Activated naive CD8-positive, alpha-beta T cell (primary cell): Measurements from ENCODE around the gene NBAS.
A peak's percentile ranks its signal among the peaks of the same experiment; 100 is the strongest.

Experiments
- H3K27ac Mint-ChIP-seq: one replicate; pipeline ENCODE4 v1.8.0; 2021; ENCODE audit warnings: mixed read lengths
- H3K27me3 Mint-ChIP-seq: one replicate; pipeline ENCODE4 v1.8.0; 2021; ENCODE audit warnings: mixed read lengths
- H3K36me3 Mint-ChIP-seq: one replicate; pipeline ENCODE4 v1.8.0; 2021; ENCODE audit warnings: mixed read lengths
- H3K4me1 Mint-ChIP-seq: one replicate; pipeline ENCODE4 v1.8.0; 2021; ENCODE audit warnings: low read depth, mixed read lengths
- H3K4me3 Mint-ChIP-seq: one replicate; pipeline ENCODE4 v1.8.0; 2021; ENCODE audit warnings: mild to moderate bottlenecking, mixed read lengths
- H3K9me3 Mint-ChIP-seq: one replicate; pipeline ENCODE4 v1.8.0; 2021; ENCODE audit warnings: low read depth, mixed read lengths

The NBAS gene

DNA sequence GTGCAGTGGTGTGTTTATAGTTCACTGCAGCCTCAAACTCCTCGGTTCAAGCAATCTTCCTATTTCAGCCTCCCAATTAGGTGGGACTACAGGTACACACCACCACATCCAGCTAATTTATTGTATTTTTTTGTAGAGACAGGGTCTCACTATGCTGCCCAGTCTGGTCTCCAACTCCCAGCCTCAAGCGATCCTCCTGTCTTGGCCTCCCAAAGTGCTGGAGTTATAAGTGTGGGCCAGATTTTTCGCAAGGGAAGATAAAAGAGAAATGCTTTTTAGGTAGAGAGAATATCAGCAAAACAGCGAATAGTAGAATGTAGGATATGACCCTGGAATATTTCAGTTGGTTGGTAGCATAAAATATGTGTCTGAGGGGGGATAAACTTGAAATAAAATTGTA is 34.8 kb upstream of the NBAS start:
- Mint-ChIP-seq H3K27ac (no peak overlapping the region), H3K4me3 (no peak overlapping the region), H3K27me3 (no peaks in the 10 kb centered on the region), H3K9me3 (no peaks in the 10 kb centered on the region), H3K4me1 (peaks cover 30% of the 10 kb centered on the region), H3K36me3 (peaks cover 9% of the 10 kb centered on the region)

DNA sequence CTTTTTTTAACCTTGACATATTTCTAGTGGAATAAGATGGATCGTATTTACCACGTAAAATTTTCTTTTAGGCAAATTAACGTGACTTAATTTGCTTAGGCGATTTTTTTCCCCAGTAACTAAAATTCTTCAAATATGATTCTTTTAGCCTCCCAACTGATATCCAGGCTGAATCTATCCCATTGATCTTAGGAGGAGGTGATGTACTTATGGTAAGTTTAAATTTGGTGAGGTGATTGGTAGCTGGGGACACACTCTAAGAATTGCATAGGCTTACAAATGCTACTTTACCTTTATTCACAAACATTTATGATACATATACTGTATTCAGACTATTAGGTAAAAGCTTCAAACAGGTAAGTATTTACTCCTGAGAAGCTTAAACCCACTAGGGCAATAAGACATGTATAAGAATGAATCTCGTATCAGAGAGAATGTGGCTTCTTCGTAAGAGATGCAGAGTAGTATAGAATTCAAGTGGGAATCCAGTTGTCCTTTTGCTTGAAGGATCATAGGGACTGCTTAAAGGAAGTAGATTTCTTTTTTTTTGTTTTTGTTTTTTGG is 34.3 kb upstream of the NBAS start:
- Mint-ChIP-seq H3K27me3 (no peaks in the 10 kb centered on the region), H3K27ac (peak overlapping the region; percentile 28), H3K4me1 (peaks cover 30% of the 10 kb centered on the region), H3K36me3 (peaks cover 7% of the 10 kb centered on the region), H3K9me3 (no peaks in the 10 kb centered on the region), H3K4me3 (no peak overlapping the region)

DNA sequence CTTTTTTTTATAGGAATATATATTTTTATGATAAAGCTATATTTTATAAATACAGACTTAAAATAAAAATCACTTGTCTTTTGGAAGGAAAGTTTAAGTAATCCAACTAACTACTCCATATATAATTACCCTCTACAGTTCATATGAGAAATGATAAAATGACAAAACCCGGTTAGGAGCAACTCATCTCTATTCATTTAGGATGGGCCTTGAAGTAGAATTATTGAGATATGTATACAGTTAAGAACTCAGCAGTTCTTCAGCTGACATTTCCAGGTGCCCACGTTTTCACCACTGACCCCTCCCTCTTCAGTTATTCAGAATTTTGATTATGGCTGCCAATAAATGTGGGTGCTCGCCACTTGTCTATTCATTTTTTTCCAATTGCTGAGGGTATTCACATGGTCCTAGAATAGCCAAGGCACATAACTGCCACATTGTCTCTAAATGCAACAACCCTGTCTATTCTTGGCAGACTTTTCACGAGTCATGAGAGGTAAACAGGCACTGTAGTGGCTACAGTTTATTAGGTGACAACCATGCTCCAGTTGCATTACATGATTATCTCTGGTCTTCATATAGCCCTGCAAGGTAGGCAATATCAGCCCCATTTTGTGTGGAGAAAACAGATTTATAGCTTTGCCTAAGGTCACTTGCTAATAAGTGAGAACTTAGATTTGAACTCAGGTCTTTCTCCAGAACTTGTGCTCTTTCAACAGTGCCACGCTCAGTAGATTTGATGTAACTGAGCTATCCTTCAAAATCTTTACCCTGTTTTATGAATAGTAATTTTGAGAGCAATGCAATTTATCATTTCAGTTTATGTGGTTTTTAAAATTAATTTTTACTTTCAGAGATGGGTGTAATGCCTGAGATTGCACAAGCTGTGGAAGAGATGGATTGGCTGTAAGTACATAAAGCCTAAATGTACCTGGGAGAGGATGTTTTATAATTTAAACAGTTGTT is 33.4 kb upstream of the NBAS start:
- Mint-ChIP-seq H3K36me3 (peaks cover 7% of the 10 kb centered on the region), H3K4me1 (peaks cover 30% of the 10 kb centered on the region), H3K4me3 (peak overlapping the region; percentile 39), H3K27ac (no peak overlapping the region), H3K27me3 (no peaks in the 10 kb centered on the region), H3K9me3 (no peaks in the 10 kb centered on the region)

DNA sequence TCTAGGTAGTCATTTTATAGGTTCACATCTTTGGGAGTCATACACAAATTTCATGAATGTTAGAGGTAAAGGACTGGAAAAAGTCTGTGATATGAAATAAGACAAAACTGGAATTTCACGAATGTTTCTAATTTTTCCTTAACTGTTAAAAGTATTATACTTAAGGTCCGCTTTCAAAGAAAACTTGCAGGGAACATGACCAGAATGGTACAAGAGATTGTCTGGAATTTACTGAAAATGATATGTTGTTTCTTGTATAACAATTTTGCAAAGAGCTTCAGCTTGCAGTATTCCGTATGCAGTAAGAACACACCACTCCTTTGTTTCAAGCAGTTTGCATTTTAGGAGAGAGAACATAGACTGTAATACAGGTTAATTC is 32.2 kb upstream of the NBAS start:
- H3K27ac Mint-ChIP-seq = peak overlapping the region; percentile 97
- peaks cover 30% of the 10 kb centered on the region for H3K4me1 Mint-ChIP-seq
- H3K36me3 Mint-ChIP-seq = peaks cover 4% of the 10 kb centered on the region
- H3K9me3 Mint-ChIP-seq = no peaks in the 10 kb centered on the region
- H3K27me3 Mint-ChIP-seq = no peaks in the 10 kb centered on the region
- H3K4me3 Mint-ChIP-seq = peak overlapping the region; percentile 97

DNA sequence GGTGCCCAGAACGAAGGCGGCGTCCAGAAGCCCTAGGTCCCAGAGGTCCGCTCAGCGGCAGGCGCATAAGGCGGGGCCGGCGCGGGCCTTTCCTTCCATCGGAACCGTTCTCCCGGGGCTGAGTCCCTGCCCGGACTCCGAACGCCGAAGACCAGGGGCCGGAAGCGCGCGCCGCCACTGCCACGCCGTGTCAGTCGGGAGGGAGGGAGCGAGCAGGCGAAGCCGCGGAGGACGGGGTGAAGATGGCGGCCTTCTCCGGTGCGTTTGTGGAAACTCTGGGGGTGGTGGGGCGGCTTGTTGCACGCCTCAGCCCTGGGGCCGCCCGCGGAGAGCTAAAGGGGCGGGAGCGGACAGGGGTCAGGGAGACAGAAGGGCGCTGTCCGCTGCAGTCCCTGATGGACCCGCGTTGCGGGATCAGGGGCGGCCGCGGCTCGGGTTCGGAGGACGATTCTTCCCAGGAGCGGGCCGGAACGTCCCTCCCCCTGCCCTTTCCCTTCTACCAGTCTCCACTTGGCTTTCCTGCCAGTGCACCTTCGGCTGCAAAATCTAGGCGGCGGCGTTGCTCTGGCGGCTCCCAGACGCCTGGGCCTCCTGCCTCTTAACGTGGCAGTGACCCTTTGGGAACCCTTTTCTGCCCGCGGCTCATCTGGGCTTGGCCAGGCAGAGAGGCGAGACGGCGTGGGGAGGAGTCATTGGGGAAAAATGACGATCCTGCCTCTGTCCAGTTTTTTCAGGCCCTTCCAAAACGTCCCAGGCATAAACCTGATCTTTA is 30.7 kb upstream of the NBAS start, which contains the start of gene DDX1:
TSS of gene DDX1 (plus strand) at position 177 of the 772 bp plus-strand sequence. CDS start at position 243, 66 bp downstream.
- no peaks in the 10 kb centered on the region for H3K9me3 Mint-ChIP-seq
- H3K27ac Mint-ChIP-seq = peak within 1 kb of the TSS; percentile 97
- no peaks in the 10 kb centered on the region for H3K27me3 Mint-ChIP-seq
- peaks cover 30% of the 10 kb centered on the region for H3K4me1 Mint-ChIP-seq
- peak within 1 kb of the TSS; percentile 97 for H3K4me3 Mint-ChIP-seq
- peaks cover 2% of the 10 kb centered on the region for H3K36me3 Mint-ChIP-seq

DNA sequence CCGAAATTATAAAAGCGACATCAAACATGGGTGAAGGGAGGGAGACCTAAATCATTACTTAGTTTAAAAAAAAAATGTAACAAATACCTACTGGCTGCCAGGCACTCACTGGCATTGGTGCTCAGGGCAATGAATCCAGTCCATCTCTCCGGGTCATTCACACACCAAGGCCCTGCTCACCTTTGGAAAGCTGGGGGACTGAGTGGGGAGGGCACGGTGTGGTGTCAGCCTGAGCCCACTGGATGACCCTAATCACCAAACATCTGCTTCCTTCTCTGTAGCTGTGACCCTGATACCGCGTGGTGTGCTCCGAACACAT is 30.2 kb upstream of the NBAS start:
- Mint-ChIP-seq H3K27me3 (no peaks in the 10 kb centered on the region), H3K4me1 (peaks cover 30% of the 10 kb centered on the region), H3K9me3 (no peaks in the 10 kb centered on the region), H3K27ac (peak overlapping the region; percentile 97), H3K4me3 (peak overlapping the region; percentile 97), H3K36me3 (peaks cover 2% of the 10 kb centered on the region)

DNA sequence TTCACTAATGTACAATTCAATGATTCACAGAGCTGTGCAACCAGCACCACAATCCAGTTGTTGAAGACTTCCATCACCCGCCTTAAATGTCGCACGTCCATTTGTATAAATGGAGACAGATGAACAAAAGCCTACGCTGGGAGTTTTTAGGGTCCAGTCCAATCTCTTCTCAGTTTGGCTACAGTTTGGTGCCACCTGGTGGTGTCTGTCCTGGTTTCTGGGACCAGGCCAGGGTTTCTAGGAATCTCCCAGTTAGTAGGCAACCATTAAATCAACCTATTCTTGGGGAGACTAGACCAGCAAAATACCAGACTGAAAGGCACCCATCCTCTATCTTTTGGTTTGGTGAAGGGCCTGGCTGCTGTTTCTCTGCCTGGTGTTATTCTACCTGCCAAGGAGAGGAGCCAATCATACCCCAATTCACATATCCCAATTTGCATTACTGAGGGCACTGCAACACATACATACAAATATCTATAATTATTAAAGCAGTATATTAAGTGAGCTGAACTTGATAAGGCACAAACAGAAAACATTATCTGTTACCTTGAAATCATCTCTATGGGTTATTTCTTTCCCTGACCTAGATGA is 27.3 kb upstream of the NBAS start:
- no peaks in the 10 kb centered on the region for H3K36me3 Mint-ChIP-seq
- H3K9me3 Mint-ChIP-seq = no peaks in the 10 kb centered on the region
- peaks cover 12% of the 10 kb centered on the region for H3K4me1 Mint-ChIP-seq
- no peak overlapping the region for H3K27ac Mint-ChIP-seq
- H3K4me3 Mint-ChIP-seq = no peak overlapping the region
- no peaks in the 10 kb centered on the region for H3K27me3 Mint-ChIP-seq

DNA sequence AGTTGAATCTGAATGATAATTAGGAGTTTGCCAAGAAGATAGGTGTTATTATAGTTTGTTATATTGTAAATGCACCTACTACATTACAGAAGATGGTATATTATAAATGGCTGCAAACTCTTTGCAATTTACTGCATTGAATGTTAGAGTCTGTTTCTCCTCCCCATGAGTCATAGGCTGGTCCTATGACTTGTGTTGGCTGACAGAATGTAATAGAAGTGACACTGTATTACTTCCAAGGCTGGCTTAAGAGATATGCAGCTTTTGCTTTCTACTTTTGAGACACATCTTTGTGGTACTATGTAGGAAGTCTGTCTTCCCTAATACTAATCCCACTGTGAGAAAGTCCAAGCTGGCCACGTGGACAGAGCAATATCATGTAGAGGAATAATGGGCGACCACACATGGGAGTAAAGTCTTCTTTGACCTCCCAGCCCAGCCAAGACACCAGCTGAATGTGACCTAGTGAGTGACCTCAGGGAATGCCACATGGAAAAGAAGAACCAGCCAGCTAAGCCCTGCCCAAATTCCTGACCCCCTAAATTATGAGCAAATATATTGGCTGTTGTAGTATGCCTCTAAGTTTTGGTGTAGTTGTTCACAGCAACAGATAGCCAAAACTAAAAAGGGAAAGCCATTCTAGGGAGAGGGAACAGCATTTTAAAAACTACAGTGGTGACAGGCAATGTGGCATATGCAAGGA is 23.8 kb upstream of the NBAS start:
- Mint-ChIP-seq H3K36me3 (no peaks in the 10 kb centered on the region), H3K4me3 (no peak overlapping the region), H3K4me1 (no peaks in the 10 kb centered on the region), H3K27ac (no peak overlapping the region), H3K9me3 (no peaks in the 10 kb centered on the region), H3K27me3 (no peaks in the 10 kb centered on the region)

DNA sequence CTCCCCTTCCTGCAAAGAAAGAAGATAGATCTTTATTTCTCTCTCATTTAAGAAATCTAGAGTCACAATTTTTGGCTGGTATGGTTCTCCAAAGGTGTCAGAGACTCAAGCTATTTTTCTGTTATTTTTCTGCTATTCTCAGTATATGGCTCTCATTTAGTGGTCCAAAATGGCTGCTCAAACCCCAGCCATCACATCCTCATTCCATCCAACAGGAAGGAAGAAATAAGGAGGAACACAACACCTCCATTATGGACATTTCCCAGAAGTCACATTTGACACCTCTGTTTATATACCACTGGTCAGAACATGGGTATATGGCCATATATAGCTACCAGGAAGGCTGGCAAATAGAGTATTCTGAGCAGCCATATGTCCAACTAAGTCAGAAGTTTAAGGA is 23.2 kb upstream of the NBAS start:
- H3K27me3 Mint-ChIP-seq = no peaks in the 10 kb centered on the region
- H3K27ac Mint-ChIP-seq = no peak overlapping the region
- no peak overlapping the region for H3K4me3 Mint-ChIP-seq
- no peaks in the 10 kb centered on the region for H3K36me3 Mint-ChIP-seq
- H3K9me3 Mint-ChIP-seq = no peaks in the 10 kb centered on the region
- no peaks in the 10 kb centered on the region for H3K4me1 Mint-ChIP-seq

DNA sequence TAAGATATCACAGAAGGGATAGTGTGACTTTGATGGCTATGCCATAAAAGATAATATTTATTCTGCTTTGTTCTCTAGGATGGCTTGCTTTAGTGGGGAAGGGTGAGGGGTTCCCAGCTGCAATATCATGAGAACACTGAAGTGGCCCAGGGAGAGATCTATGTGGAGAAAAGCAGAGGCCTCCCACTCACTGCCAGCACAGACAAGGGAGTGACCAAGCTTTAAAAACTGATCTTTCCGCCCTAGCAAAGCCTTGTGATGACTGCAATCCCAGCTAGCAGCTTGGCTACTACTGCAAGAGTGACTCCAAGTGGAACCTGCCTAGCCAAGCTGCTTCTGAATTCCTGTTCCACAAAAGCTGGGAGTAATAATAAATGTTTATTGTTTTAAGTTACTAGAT is 22.7 kb upstream of the NBAS start:
- Mint-ChIP-seq H3K27ac (no peak overlapping the region), H3K9me3 (no peaks in the 10 kb centered on the region), H3K4me3 (no peak overlapping the region), H3K36me3 (no peaks in the 10 kb centered on the region), H3K4me1 (no peaks in the 10 kb centered on the region), H3K27me3 (peaks cover 2% of the 10 kb centered on the region)

DNA sequence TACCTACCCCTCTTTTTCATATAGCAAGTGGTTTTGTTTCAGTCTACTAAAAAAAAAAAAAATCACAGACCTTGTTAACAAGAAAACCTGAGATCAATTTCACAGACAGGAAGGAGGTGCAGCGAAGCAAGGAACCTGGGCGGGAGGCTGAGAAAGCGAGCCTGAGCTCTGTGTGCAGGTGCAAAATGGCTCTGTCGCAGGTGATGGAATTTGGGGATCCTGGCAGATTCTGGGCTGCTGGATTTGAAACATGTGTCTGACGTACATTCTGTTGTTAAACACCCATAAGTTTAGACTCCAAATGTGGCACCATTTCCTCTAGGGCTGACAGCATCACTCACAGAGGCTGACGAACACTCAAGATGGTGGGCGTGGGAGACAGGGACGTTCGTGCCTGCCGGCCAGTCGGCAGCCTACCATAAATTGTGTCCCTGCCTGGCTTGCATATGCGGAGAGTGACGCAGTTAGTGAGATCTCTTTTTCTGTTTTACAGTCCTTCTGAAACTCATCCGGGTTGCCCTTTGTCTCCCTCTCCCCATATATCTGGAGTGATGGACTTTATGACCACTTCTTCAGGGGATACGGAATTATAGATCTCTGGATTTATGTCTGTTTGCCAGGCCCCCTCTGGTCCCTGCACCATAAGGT is 21.7 kb upstream of the NBAS start:
- peaks cover 3% of the 10 kb centered on the region for H3K27me3 Mint-ChIP-seq
- H3K4me1 Mint-ChIP-seq = no peaks in the 10 kb centered on the region
- H3K27ac Mint-ChIP-seq = no peak overlapping the region
- H3K36me3 Mint-ChIP-seq = no peaks in the 10 kb centered on the region
- no peaks in the 10 kb centered on the region for H3K9me3 Mint-ChIP-seq
- no peak overlapping the region for H3K4me3 Mint-ChIP-seq

DNA sequence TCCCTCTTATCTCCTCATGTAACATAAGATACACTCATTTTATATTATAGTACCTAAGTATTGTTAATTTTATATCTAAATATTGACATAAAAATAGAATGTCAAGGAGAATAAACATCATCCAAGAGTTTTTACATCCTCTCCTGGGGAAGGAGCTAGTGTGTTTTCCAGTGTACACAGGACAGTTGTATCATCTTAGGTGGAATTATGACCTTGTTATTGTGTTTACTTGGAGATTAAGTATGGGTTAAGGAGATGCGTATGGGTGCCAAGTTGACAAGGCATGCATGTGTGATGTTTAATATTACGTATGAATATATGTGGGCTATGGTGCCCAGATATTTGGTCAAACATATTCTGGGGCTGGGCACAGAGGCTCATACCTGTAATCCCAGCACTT is 19.3 kb upstream of the NBAS start:
- Mint-ChIP-seq H3K36me3 (no peaks in the 10 kb centered on the region), H3K4me3 (no peak overlapping the region), H3K27me3 (peaks cover 4% of the 10 kb centered on the region)

DNA sequence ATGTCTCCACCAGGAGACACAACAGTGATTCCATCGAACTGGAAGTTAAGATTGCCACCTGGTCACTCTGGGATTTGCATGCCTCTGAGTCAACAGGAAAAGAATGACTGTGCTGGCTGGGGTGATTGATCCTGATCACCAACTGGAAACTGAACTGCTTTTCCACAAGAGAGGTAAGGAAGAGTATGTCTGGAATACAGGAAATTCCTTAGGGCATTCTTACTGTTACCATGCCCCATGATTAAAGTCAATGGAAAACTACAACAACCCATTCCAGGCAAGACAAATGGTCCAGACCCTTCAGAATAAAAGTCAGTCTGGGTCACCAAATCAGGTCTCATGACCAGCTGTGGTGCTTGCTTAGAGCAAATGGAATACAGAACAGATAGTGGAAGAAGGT is 18.5 kb upstream of the NBAS start:
- H3K27ac Mint-ChIP-seq = no peak overlapping the region
- no peaks in the 10 kb centered on the region for H3K4me1 Mint-ChIP-seq
- H3K9me3 Mint-ChIP-seq = no peaks in the 10 kb centered on the region
- H3K36me3 Mint-ChIP-seq = no peaks in the 10 kb centered on the region
- no peak overlapping the region for H3K4me3 Mint-ChIP-seq
- H3K27me3 Mint-ChIP-seq = peaks cover 4% of the 10 kb centered on the region

More for the DNA sequence above, 19.3 kb upstream of the NBAS start:
- no peaks in the 10 kb centered on the region for H3K9me3 Mint-ChIP-seq
- H3K4me1 Mint-ChIP-seq = no peaks in the 10 kb centered on the region
- no peak overlapping the region for H3K27ac Mint-ChIP-seq

DNA sequence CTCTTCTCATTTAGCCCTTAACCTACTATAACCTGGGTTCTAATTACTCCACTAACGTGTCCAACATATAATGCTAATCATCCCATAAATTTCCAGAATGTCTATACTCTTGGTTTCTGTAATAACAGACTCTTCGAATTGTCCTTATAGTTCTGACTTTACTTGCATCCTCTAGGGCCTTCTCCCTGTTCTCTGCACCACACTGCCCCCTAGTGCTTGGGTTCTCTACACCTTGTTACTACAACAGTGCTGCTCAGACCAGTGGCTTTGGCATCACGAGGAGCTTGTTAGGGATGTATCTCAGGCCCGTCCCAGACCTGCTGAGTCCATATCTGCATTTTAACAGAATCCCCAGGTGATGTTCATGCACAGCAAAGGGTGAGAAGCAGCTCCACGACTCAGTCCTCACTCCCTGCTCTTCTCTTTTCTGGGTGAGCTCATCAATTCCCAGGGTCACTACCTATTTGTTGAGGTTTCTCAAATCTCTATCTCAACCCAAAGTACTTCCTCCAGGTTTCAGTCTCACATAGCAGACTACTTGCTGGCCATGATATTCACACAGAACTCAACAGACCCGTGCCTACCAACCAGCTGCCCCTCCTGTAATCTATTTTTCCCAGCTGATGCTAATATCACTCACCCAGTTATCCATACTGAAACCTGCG is 16.1 kb upstream of the NBAS start:
- Mint-ChIP-seq H3K27me3 (peaks cover 4% of the 10 kb centered on the region), H3K9me3 (no peaks in the 10 kb centered on the region), H3K27ac (no peak overlapping the region), H3K4me1 (no peaks in the 10 kb centered on the region), H3K4me3 (no peak overlapping the region), H3K36me3 (no peaks in the 10 kb centered on the region)
